HG03196 (cell line): ENCODE data around the gene ATP6V0B.

Experiments used
- ATAC-seq: cut with Tn5 transposase; IDR thresholded peaks from one replicate; pipeline ENCODE4 v1.9.1; 2021; ENCODE audit not compliant: unreplicated experiment

ATP6V0B gene

DNA sequence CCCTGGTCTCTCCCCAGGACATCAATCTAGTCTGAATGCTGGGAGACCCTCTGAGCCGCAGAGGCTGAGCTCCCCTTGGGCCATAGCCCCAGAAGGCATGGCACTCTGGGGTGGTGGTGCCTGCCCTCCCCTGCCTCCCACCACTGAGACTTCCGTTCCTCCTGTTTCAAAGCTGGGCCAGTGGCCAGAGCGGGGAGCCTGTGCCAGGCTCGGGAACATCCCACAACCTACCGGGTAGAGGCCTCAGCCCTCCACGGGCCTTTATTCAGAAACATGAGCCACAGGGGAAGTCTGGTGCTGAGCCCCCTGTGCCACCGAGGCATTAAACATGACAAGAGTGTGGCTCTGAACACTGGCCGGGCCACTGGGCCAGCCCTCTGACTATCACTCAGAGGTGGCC, 24.7 kb downstream of the ATP6V0B start:
- no peak for ATAC-seq

DNA sequence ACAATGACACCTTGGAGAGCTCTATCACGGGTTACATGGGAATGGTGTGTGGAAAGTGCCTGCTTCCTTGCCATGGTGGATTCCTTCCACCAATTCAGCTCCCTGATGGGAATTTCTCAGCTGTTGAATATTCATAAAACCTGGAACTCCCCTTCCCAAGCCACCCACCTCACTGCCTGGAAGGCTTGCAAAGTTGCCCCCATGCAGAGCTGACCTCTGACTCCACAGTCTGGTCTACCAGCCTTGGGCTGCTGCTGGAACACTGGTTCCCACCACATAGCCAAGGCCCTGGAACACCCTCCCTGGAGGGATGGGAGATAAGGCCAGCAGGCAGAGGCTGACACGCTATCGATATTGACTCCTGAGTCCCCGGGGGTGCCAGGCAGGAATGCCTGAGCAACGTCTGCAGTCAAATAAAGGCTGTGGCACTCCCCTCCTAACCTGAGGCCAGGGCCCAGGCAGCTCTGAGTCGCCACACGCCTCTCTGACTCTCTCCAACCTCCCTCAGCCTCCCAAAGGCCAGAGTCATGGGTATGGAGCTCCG, 25.4 kb downstream of the ATP6V0B start:
- ATAC-seq = no peak

DNA sequence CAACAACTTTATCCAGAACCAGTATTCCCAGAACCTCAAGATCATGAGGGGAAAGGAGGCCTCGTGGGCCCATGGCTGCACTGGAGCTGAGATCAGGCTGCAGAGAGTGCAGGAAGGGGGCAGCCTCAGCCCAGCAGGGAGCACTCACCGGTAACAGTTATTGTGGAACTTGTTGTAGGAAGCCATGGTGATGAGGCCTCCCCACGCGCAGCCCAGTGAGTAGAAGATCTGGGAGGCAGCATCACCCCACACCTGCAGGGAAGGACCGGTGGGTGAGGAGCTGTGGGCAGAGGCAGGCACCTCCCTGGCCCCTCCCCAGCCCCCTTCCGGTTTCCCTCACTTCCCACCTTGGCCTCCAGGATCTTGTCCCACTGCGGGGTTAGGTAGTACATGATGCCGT, 27.4 kb downstream of the ATP6V0B start:
- no peak for ATAC-seq

DNA sequence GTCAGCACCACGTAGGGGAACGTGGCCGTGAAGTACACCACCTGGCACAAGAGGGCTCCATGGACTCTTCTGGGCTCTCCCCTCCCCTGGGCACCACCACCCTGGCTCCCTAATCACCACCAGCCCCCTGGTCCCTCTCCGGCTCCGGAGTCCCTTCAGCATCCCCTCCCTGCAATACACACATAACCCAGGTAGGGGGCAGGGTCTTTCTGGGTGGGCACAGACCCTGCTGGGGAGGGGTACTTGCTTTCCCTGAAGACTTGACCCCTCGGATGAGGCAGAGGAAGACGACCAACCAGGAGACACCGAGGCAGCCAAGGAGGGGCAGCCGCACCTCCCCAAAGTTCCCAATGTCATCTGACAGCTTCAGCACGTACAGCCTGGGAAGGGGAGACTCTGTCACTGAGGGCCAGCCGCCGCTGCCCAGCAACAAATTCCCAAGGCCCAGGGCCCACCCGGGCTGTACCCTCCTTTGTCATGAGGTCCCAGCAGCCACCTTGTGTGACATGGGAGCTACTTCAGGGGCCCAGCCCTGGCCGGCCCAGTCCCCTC, 27.9 kb downstream of the ATP6V0B start:
- ATAC-seq = no peak

DNA sequence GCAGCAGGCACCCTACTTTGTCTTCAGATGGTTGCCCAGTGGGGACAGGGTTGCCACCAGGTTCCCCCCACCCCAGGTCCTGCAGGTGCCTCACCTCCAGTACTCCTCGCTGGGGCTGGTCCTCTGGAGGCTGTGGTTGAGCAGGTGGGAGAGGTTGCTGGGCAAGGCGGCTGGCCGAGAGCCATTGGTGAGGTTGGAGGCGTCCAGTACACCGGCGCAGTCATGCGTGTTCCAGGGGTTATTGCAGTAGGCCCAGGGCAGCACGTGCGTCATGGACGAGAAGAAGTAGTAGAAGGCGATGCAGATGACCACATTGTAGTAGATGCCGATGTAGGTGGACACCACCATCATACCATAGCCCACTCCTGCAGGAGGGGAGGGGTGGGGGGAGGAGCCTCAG, 33.5 kb downstream of the ATP6V0B start:
- ATAC-seq = no peak

DNA sequence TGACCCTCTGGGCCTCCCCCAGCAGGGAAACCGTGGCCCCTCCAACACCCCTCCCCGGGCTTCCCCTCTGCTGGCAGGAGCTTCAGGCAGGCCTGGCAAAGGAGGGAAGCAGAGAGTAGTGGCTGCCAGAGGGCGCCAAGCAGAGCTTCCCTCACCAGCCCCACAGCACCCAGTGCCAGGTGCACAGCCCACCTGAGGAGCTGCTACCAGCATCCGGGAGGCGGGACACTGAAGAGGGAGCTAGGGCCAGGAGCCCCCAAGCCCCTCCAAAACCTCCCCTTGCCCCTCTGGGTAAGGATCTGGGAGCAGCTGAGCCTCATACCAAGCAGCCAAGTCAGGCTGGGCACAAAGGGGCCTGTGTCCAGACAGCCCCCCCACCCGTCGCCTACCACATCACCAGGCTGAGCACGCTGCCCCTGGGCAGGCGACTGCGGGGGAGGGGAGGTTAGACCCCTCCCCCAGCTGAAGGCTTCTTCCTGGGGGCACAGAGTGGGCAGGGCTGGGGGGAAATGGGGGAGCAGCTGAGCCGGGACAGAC, 36.2 kb downstream of the ATP6V0B start:
- ATAC-seq = no peak

DNA sequence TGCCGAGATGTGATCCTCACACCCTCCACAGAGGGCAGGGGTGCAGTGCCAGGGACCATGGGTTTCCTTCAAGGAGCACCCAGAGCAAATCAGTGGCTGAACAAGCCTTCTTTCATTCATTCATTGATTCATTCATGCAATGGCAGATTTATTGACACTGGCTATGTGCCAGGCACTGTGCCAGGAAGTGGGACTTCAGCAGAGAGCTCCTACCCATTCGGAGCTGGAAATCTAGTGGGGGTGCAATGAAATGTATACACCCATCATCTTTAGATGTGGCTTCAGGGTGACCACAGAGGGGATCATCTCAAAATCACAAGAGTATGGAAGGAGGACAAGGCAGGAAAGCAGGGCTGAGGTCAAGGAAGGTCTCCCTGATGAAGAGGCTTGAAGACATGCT, 37.6 kb downstream of the ATP6V0B start:
- ATAC-seq = no peak

DNA sequence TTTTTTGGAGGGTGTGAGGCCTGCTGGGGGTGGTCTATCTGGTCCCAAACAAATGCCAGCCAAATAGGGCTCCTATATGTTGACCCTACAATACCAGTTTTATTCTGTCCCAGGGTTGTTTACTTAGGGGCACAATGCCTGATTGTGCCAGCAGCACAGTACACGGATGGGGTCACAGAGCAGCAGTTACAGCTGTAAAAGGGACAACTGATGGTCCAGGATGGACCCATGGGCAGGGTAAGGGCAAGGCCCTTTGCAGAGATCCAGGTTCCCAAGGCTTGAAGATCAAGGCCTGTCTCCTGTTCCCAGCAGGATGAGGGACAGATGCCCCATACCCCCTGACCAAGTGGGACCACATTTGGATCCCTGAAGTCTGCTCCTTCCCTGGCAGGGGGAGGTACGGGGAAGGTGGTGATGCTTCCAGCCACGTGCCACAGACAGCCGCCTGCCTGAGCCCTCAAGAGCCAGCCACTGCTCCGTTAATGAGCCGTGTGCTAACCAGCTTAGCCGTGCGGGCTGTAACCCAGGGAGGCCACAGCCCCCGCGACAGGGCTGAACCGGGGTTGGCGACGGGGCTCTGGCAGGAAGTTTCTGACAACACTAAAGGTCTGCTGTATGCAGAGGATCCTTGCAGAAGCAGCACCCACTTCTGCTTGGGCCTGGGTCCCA, 38.3 kb downstream of the ATP6V0B start:
- ATAC-seq = no peak

DNA sequence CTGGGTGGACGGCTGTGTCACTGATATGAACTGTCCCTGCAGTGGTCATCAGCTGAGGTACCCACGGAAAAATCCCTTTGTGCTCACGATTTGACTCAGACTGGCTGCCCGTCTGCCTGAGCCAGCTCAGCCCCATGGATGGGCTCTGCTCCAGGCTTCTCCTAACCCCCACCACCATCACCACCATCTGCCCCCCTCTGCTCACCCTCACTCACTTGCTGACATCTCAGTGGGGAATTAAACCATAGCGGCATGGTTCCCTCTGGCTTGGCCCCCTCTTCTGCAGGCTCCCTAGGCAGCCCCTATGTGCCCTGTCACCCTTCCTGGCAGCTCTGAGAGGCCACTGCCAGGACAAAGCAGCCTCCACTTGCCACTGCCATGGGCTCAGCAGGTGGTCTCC, 39.2 kb downstream of the ATP6V0B start:
- ATAC-seq = no peak

DNA sequence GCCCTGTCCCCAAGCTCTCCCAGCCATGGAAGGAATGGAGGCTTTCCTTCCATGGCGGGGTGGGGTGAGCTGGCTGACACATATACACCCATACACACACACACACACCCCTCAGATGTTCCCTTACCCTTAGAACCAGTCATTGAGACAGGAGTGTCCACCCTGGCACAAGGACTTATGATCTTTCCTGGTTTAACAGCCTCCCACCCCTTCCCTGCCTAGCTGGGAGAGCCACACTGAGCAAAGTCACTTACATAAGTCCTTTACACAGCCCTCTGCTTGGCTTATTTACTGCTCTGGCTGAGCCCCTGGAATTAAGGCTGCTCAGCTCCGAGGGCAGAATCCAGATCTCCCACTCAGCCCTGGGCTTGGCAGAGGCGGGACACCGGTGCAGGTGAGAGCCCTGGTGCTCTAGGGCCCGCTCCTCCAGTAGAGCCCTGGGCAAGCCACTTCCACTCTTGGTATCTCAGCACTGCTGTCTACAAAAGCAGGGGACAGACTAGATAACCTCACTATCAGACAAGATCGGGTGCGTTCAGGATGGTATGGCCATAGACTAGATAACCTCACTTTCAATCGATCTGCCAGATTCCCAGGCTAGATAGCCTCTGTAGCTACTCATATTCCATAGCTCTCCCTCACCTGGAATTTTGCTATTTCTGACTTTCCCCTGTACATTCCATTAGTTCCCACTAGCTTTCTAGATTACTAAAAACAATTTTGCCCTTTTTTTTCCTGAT, 39.8 kb downstream of the ATP6V0B start:
- no peak for ATAC-seq

DNA sequence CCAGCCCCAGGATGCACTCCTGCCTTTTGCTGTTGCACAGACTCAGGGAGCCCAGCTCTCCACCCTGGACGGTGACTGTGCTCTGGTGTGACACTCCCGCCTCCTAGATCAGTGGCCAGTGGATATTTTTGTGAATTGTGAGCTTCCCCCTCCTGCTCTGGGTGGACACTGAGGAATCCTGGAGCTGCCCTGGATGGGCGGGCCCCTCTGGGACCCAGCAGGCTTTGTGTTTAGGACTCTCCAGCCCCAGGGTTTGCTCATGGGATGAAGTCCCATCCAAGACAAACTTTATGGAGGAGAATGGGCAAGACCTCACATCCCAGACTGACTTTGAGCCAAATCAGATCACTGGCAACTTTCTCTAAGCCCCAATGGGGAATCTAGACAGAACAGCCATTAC, 40.4 kb downstream of the ATP6V0B start:
- no peak for ATAC-seq

DNA sequence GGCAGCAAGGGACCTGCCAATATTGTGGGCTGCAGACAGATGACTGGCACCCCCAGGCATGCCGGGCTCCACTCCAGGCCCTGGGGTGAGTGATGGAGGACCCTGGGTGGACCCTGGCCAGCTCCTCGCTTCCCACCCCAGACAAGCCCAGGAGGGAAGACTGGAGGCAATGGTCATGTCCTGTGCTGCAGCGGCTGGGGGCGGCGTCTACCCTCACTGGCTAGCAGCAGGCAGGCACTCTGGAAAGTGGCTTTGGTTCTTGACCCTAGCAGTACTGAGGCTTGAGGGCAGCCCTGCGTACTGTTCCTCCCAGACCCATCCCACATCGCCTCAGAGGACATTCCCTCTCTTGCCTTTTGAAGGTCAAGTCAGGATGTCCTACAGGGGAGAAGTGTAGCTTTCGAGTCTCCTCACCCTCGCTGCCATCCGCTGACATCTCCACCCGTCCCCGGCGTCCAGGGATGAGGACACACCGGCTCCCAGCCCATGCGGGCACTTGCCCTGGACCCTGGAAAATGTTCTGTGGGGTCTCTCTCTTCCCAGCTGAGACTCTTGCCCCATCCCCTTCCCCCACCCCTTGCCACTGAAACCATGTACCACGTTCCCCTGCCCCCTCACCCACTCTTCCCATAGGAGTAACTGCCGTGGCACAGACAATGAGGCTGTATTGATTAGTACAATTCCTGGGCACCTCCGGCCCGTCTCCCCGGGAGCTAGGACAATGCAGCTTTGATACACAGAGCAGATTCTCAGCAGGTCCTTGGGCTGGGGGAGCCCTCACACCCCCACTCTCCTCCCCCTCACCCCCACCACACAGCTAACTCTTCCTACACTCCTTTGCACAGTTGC, 41.5 kb downstream of the ATP6V0B start:
- ATAC-seq = no peak

DNA sequence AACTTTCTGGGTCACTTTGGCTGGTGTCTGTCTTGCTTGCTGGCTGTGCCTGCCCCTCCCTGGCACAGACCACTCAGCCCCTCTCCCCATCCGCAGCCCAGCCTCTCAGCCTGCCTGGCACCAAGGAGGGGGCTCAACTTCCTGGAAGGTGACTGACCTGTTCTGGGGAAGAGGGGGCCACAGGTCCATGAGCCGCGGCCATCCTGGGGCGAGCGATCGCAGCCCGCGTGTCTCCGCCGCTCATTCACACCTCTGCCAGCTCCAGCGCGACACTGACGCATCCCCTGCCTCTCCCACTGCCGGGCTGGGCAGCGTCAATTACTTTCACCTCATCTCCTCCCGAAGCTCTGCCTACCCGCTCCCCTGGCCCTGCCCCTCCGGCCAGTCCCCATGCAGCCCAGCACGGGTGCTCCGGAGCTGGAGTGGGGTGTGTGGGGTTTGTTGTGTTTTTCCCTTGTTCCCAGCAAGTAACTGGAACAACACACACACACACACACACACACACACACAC, 42.2 kb downstream of the ATP6V0B start:
- no peak for ATAC-seq

DNA sequence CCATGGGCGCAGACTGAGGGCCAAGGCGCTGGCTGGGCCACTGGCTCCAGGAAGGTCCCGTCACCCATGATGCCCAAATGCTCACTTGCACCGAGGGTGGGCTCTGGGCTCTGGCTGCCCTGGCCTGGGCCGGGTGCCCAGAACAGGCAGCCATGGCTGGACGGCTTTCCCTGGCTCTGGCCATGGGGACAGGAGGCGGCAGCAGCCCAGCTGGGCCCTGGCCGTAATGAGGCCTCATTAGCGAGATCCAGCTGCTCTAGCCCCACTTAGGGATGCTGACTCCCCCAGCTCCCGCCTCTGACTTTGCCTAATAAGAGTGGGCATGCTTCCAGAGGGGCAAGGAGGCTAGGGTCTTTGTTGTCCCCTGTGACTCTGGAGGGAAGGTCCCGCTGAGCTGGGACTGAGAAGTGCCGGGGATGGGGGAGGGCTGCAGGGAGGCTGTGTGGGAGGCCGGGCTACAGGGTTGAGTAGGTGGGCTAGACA, 44.7 kb downstream of the ATP6V0B start:
- ATAC-seq = no peak

DNA sequence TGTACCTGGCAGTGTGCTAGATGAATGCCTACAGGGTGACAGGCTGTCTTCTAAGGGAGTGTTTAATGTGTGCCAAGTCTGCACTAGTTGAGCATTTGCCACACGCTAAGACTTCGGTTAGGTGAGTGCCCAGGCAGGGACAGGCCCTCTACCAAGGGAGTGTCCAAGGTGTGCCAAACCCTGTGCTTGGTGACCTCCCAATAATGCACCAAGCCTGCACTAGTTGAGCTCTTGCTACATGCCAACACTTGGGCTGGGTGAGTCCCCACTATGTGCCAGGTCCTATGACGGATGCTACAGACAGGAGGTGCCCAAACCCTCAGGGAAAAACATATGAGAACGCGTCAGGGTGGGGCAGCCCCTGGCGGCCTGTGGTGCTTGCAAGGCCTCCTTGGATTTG, 45.7 kb downstream of the ATP6V0B start:
- no peak for ATAC-seq

DNA sequence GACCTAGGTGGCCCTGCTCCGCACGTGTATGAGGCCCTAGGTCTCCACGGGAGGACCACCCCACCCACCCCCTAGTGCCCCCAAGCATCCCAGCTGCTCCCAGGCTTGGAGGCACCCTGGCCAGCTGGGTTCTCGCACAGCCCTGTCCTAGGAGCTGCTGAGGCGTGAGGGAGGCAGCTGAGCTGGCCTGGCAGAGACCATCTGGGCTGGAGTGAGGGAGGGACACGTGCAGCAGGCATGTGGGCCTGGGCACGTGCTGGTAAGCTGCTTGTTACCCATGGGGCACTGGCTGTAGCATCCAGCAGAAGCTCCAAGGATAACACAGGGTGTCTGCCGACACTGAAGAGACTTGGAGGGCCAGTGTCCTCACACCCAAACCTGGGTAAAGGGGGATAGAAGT, 46.4 kb downstream of the ATP6V0B start:
- no peak for ATAC-seq

DNA sequence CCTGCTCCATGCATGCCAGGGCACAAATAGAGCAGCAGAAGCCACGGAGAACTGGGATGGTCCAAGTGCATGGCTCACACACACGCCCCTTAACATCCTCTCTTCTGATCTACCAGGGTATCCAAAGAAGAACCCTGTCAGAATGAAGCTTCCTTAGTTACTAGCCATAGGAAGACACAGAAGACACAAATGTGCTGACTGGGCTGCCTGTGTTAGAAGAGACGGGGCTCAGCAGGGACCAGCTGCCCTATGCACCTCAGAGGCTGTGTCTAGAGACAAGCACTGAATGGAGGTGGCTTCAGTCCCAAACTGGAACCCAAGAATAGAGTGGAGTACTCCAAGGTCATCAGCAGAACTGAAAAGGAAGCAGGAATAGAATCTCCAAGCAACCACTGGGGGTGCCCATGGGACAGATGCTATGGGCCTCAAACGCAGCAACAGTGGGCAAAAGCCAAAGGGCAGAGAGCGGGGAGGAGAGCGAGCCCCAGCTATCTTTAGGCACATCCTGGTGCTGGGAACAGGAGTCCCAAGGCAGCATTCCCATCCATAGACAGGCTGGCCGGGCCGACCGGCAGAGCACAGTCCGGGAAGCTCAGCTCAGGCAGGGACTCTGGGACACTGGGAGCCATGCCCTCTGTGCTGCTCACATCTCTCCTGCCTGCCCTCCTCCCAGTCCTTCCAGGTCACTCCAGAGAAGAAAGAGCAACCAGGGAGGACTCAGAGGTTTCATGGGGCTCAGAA, 47.0 kb downstream of the ATP6V0B start:
- ATAC-seq = no peak

DNA sequence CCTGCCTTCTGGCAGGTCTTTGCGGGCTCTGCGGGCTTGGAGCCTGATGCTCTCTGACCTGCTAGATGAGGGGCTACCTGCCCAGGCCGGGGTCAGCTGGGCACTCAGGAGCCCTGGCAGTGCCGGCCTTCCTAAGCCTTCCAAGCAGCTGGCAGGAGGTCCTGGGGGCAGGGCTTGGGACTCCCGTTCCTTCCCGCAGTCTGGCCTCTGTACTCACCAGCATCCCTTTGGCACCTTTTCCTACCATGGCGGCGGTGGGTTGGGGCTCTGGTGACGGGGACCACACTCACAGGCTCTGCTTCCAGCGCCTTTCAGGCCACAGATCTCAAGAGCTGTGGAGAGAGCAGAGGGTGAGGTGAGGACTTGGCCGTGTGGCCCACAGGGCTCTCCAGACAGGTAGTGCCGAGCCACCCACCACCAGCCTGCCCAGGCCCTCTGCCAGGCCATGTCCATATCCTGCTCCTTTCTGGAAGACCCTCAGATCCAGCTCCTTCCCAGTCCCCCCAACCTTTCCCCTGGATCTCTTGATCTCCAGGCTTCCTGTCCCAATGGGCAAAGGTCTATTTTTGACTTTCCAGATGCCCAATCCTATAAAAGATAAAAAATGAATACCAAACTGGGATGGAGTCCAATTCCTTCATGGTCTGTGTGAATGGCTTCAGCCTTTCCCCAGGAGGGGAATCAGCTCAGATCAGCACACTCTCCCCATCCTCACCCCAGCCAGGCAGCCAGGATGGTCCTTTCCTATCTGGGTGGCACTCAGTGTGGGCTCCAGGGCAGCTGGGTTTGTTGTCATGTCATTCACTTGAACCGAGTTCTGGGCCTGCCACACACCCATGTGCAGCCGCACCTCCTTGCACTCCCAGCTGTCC, 49.5 kb downstream of the ATP6V0B start:
- ATAC-seq = no peak

DNA sequence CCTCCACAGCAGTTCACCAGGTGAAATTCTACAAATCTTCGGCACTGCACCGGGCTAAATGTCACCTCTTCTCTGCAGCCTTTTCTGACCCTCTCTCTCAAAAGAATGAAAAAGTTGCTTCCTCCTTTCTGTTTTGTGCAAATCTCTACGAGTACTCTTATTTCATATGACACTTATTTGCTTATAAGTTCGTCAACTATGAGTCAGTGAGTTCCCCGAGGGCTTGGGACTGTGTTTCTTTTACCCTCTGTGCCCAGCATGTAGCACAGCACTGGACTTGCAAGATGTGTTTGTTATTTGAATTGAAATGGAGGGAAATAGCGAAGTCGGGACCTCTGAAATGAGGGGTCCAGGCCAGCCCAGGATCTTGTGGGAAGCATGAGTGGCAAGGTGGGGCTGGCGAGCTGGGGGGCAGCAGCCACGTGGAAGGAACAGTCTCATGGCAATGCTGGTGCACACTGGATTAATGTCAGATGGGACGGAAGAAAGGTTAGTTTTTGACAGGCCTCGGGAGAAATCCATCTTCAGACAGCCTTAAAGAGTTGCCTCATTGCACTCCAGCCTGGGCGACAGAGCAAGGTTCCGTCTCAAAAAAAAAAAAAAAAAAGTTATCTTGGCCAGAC, 50.3 kb downstream of the ATP6V0B start:
- ATAC-seq = no peak
